DND-41 (cell line): ENCODE results near the gene DEFB123.

ENCODE experiments used
- ATAC-seq: fragments of 200-7000 bp; cut with Tn5 transposase; 3 replicates; pipeline ENCODE4 v1.9.1; 2021; ENCODE audit warnings: low read depth; ENCODE audit not compliant: insufficient read depth
- DNase-seq: peaks from one replicate; pipeline ENCODE4 v3.0.0-alpha.2; 2020
- H2AFZ ChIP-seq: 2 replicates; pipeline ENCODE4 v1.6.0; 2012; ENCODE audit warnings: low read depth, low read length
- H3K27ac ChIP-seq: 2 replicates; pipeline ENCODE4 v1.5.1; 2012; ENCODE audit warnings: low read length, inconsistent platforms
- H3K27me3 ChIP-seq: fragments of 200-600 bp; sonication (generic); 2 replicates; pipeline ENCODE4 v1.6.0; 2012; ENCODE audit warnings: low read length, mild to moderate bottlenecking, inconsistent platforms; ENCODE audit not compliant: insufficient read depth, poor library complexity
- H3K36me3 ChIP-seq: 2 replicates; pipeline ENCODE4 v1.5.1; 2012; ENCODE audit warnings: low read length, inconsistent platforms; ENCODE audit not compliant: insufficient read depth
- H3K4me1 ChIP-seq: 2 replicates; pipeline ENCODE4 v1.5.1; 2012; ENCODE audit warnings: mild to moderate bottlenecking, low read length; ENCODE audit not compliant: insufficient read depth
- H3K4me2 ChIP-seq: 2 replicates; pipeline ENCODE4 v1.6.0; 2012; ENCODE audit warnings: mild to moderate bottlenecking, moderate library complexity, low read length, inconsistent platforms; ENCODE audit not compliant: insufficient read depth
- H3K4me3 ChIP-seq, 2 experiments: fragments of 200-600 bp in 1 of 2; shearing (Covaris generic) in 1 of 2; 2 replicates each; pipeline ENCODE4 v1.5.1; 2012 to 2016; ENCODE audit warnings: inconsistent platforms in 2 of 2, low read length in 2 of 2, mild to moderate bottlenecking in 2 of 2, low read depth in 1 of 2, moderate library complexity in 1 of 2
- H3K79me2 ChIP-seq: 2 replicates; pipeline ENCODE4 v1.6.0; 2012; ENCODE audit warnings: low read length, inconsistent platforms; ENCODE audit not compliant: insufficient read depth
- H3K9ac ChIP-seq: 2 replicates; pipeline ENCODE4 v1.6.0; 2012; ENCODE audit warnings: low read depth, mild to moderate bottlenecking, inconsistent platforms, low read length, moderate library complexity
- H3K9me3 ChIP-seq: 2 replicates; pipeline ENCODE4 v1.5.1; 2012; ENCODE audit warnings: low read length, moderate library complexity, mild to moderate bottlenecking, inconsistent platforms; ENCODE audit not compliant: insufficient read depth, severe bottlenecking
- H4K20me1 ChIP-seq: 2 replicates; pipeline ENCODE4 v1.6.0; 2012; ENCODE audit warnings: low read length; ENCODE audit not compliant: insufficient read depth
- CTCF ChIP-seq: IDR thresholded peaks from 2 replicates; pipeline ENCODE4 v1.5.1; 2012; ENCODE audit warnings: borderline replicate concordance, low read length, moderate library complexity, mild to moderate bottlenecking; ENCODE audit not compliant: poor library complexity, severe bottlenecking; ENCODE audit errors: extremely low read depth
- EZH2 ChIP-seq: IDR thresholded peaks from 3 replicates; pipeline ENCODE4 v1.6.1; 2012; ENCODE audit warnings: borderline replicate concordance, low read depth, mild to moderate bottlenecking, moderate library complexity, low read length, inconsistent platforms; ENCODE audit not compliant: severe bottlenecking

The DEFB123 gene

DNA sequence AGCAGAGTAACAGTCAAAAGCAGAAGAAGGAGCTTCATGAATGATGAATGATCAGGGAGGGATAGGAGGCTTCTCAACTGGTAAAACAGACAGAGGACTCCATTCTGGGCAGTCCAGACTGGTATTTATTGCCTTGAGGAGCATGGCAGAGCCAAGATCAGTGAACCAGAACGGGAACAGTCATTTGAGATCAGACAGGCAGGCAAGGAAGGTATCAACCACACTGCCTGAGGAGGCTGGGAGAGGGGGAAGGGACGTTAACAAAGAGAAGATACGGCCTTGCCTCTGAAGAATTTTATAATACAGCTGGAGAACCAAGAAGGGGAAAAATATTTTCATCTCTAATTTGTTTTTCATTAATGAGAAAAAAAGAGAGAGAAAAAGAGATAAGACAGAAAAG lies 34.3 kb upstream of the DEFB123 start, which contains the start of gene DEFB121:
TSS of gene DEFB121 (minus strand) at position 101 of the 400 bp plus-strand sequence. CDS start at position 38, 63 bp downstream.
- Histone ChIP-seq H3K9me3 (no peaks in the 10 kb centered on the region), H3K4me1 (no peaks in the 10 kb centered on the region), H3K36me3 (no peaks in the 10 kb centered on the region), H2AFZ (no peak within 1 kb of the TSS), H3K9ac (no peak within 1 kb of the TSS), H3K27me3 (peaks cover 2% of the 10 kb centered on the region), H4K20me1 (no peaks in the 10 kb centered on the region), H3K4me3 (no peak within 1 kb of the TSS), H3K79me2 (no peaks in the 10 kb centered on the region), H3K27ac (no peak within 1 kb of the TSS), H3K4me2 (no peak within 1 kb of the TSS)
- ATAC-seq, result no peak
- TF ChIP-seq CTCF (no peak), EZH2 (no peak)
- DNase-seq, result no peak

DNA sequence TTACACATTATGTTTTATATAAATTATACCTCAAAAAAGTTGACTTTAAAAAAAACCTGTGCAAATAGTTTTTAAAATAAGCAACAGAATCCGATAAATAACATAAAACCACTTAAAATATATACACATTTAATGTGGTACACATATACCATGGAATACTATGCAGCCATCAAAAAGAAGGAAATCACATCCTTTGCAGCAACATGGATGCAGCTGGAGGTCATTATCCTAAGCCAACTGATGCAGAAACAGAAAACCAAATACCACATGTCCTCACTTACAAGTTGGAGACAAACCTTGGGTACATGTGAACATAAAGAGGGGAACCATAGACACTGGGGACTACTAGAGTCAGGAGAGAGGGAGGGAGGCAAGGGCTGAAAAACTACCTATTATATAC lies 30.4 kb upstream of the DEFB123 start:
- no peak overlapping the region for H3K9ac ChIP-seq
- H3K4me2 ChIP-seq, result no peak overlapping the region
- H4K20me1 ChIP-seq, result no peaks in the 10 kb centered on the region
- H3K79me2 ChIP-seq, result no peaks in the 10 kb centered on the region
- DNase-seq, result no peak
- H2AFZ ChIP-seq, result no peak overlapping the region
- no peaks in the 10 kb centered on the region for H3K4me1 ChIP-seq
- H3K9me3 ChIP-seq, result no peaks in the 10 kb centered on the region
- TF ChIP-seq CTCF (no peak), EZH2 (no peak)
- H3K4me3 ChIP-seq, result no peak overlapping the region
- no peaks in the 10 kb centered on the region for H3K27me3 ChIP-seq
- no peaks in the 10 kb centered on the region for H3K36me3 ChIP-seq
- H3K27ac ChIP-seq, result no peak overlapping the region
- ATAC-seq, result no peak

DNA sequence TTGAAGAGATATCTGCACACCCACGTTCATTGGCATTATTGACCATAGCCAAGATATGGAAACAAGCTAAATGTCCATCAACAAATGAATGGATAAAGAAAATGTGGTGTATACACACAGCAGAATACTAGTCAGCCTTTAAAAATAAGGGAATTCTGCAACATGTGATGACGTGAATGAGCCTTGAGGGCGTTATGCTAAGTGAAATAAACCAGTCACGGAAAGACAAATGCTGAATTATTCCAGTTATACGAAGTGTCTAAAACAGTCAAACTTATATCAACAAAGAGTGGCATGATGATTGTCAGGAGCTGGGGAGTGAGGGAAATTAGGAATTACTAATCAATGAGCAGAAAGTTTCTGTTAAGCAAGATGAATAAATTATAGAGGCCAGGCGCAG lies 26.1 kb upstream of the DEFB123 start:
- H3K36me3 ChIP-seq, result no peaks in the 10 kb centered on the region
- TF ChIP-seq CTCF, result no peak
- TF ChIP-seq EZH2, result no peak
- H3K9me3 ChIP-seq, result no peaks in the 10 kb centered on the region
- no peaks in the 10 kb centered on the region for H3K27me3 ChIP-seq
- H3K4me2 ChIP-seq, result no peak overlapping the region
- H3K4me1 ChIP-seq, result no peaks in the 10 kb centered on the region
- no peak overlapping the region for H3K9ac ChIP-seq
- no peaks in the 10 kb centered on the region for H3K79me2 ChIP-seq
- no peak overlapping the region for H3K4me3 ChIP-seq
- DNase-seq (no peak), ATAC-seq (no peak)
- H4K20me1 ChIP-seq, result no peaks in the 10 kb centered on the region
- no peak overlapping the region for H3K27ac ChIP-seq
- H2AFZ ChIP-seq, result no peak overlapping the region

GRCh38 chr20:31415653-31416052 lies 24.8 kb upstream of the DEFB123 start:
- Histone ChIP-seq H3K4me1 (no peaks in the 10 kb centered on the region), H3K27me3 (no peaks in the 10 kb centered on the region), H3K36me3 (no peaks in the 10 kb centered on the region), H2AFZ (no peak overlapping the region), H3K4me3 (no peak overlapping the region), H3K79me2 (no peaks in the 10 kb centered on the region), H4K20me1 (no peaks in the 10 kb centered on the region), H3K4me2 (no peak overlapping the region), H3K9ac (no peak overlapping the region), H3K27ac (no peak overlapping the region), H3K9me3 (no peaks in the 10 kb centered on the region)
- no peak for TF ChIP-seq CTCF
- TF ChIP-seq EZH2, result no peak
- DNase-seq (no peak), ATAC-seq (no peak)
